Smooth muscle cell (in vitro differentiated cells): ENCODE data around the gene DRGX. TPM values are rescaled to one million over a fixed set of nuclear protein-coding genes. Genes with fewer than 3 reads are reported as not detected.

Source experiments
- DNase-seq: peaks from one replicate; lab custom pipeline; 2025; ENCODE audit not compliant: unreplicated experiment; lab: John Stamatoyannopoulos, UW
- H2AFZ ChIP-seq: fragments of 200-600 bp; sonication (generic); 2 replicates; pipeline ENCODE4 v1.6.0; 2016; ENCODE audit warnings: antibody characterized with exemption, low read depth, mild to moderate bottlenecking
- H3F3A ChIP-seq: fragments of 200-600 bp; sonication (generic); 2 replicates; pipeline ENCODE4 v1.6.0; 2017; ENCODE audit warnings: antibody characterized with exemption, low read depth
- H3K27ac ChIP-seq: fragments of 200-600 bp; sonication (generic); 2 replicates; pipeline ENCODE4 v1.5.1; 2016; ENCODE audit warnings: low read depth, mild to moderate bottlenecking
- H3K27me3 ChIP-seq: fragments of 200-600 bp; sonication (generic); 2 replicates; pipeline ENCODE4 v1.6.1; 2016; ENCODE audit warnings: low read depth, mild to moderate bottlenecking
- H3K36me3 ChIP-seq: fragments of 200-600 bp; sonication (generic); 2 replicates; pipeline ENCODE4 v1.5.1; 2016; ENCODE audit warnings: low read depth
- H3K4me1 ChIP-seq: fragments of 200-600 bp; sonication (generic); 2 replicates; pipeline ENCODE4 v1.5.1; 2016; ENCODE audit warnings: low read depth
- H3K4me2 ChIP-seq: fragments of 200-600 bp; sonication (generic); 2 replicates; pipeline ENCODE4 v1.6.0; 2016; ENCODE audit warnings: mild to moderate bottlenecking
- H3K4me3 ChIP-seq: fragments of 200-600 bp; sonication (generic); 2 replicates; pipeline ENCODE4 v1.5.1; 2016; ENCODE audit warnings: mild to moderate bottlenecking
- H3K79me2 ChIP-seq: fragments of 200-600 bp; sonication (generic); 2 replicates; pipeline ENCODE4 v1.6.0; 2016; ENCODE audit warnings: low read depth, mild to moderate bottlenecking
- H3K9ac ChIP-seq: fragments of 200-600 bp; sonication (generic); 2 replicates; pipeline ENCODE4 v1.6.0; 2016; ENCODE audit warnings: low read depth
- H3K9me3 ChIP-seq: fragments of 200-600 bp; sonication (generic); replicated peaks from 2 replicates; pipeline ENCODE4 v1.5.1; 2016; ENCODE audit warnings: low read depth
- H4K20me1 ChIP-seq: fragments of 200-600 bp; sonication (generic); 2 replicates; pipeline ENCODE4 v1.6.0; 2016; ENCODE audit warnings: low read depth
- CTCF ChIP-seq: fragments of 200-600 bp; sonication (generic); IDR thresholded peaks from 2 replicates; pipeline ENCODE4 v1.5.1; 2017; ENCODE audit warnings: borderline replicate concordance, mild to moderate bottlenecking, antibody characterized with exemption; ENCODE audit not compliant: insufficient read depth, poor library complexity, severe bottlenecking
- WGBS: methylation state at CpG from one replicate; pipeline ENCODE4 v1.1.7; 2016; ENCODE audit warnings: low lambda C conversion rate; 5-methylcytosine and 5-hydroxymethylcytosine counted together
- polyA plus RNA-seq: library from polyadenylated mRNA; unstranded; fragments of >200 nt; fragmentation: Nextera tagmentation; extraction: Ambion mirVana; gene quantifications from 2 replicates; pipeline ENCODE4 v1.2.1, GENCODE V29; 2016
- total RNA-seq: library from RNA; depleted of rRNA; stranded (reverse); fragments of >200 nt; gene quantifications from 2 replicates; pipeline ENCODE4 v1.2.3, GENCODE V29; 2014

The DRGX gene
- total and polyA plus RNA-seq, 2 experiments from 2014 or later: not detected

GRCh38 chr10:49383853-49384252, 12.0 kb downstream of the DRGX start:
- no peak overlapping the region for H3K9ac ChIP-seq
- H3K4me2 ChIP-seq: no peak overlapping the region
- H2AFZ ChIP-seq: no peak overlapping the region
- WGBS: 92% methylated on average over 4 of the region's 4 CpGs
- H3K27me3 ChIP-seq: peaks cover 21% of the 10 kb centered on the region
- no peak overlapping the region for H3K27ac ChIP-seq
- DNase-seq: no peak
- no peaks in the 10 kb centered on the region for H4K20me1 ChIP-seq
- no peak for TF ChIP-seq CTCF
- no peaks in the 10 kb centered on the region for H3K79me2 ChIP-seq
- H3K9me3 ChIP-seq: no peaks in the 10 kb centered on the region
- H3F3A ChIP-seq: no peaks in the 10 kb centered on the region
- no peaks in the 10 kb centered on the region for H3K4me1 ChIP-seq
- H3K4me3 ChIP-seq: no peak overlapping the region
- H3K36me3 ChIP-seq: no peaks in the 10 kb centered on the region

- Histone ChIP-seq H3K9ac (no peak overlapping the region), H3K27me3 (peaks cover 18% of the 10 kb centered on the region), H3K4me1 (no peaks in the 10 kb centered on the region), H2AFZ (no peak overlapping the region), H3F3A (no peaks in the 10 kb centered on the region), H3K9me3 (no peaks in the 10 kb centered on the region), H3K4me3 (no peak overlapping the region), H3K27ac (no peak overlapping the region), H3K4me2 (no peak overlapping the region), H4K20me1 (no peaks in the 10 kb centered on the region), H3K36me3 (no peaks in the 10 kb centered on the region), H3K79me2 (no peaks in the 10 kb centered on the region)
- 93% methylated on average over 5 of the region's 5 CpGs for WGBS
- no peak for TF ChIP-seq CTCF
- no peak for DNase-seq
Measured at GRCh38 chr10:49382826-49383225, 13.1 kb downstream of the DRGX start.

GRCh38 chr10:49382226-49382625, 13.7 kb downstream of the DRGX start:
- Histone ChIP-seq H3K27me3 (peaks cover 23% of the 10 kb centered on the region), H2AFZ (no peak overlapping the region), H3K4me2 (no peak overlapping the region), H3K4me3 (no peak overlapping the region), H3K9ac (no peak overlapping the region), H3F3A (no peaks in the 10 kb centered on the region), H3K36me3 (no peaks in the 10 kb centered on the region), H3K4me1 (no peaks in the 10 kb centered on the region), H3K9me3 (no peaks in the 10 kb centered on the region), H4K20me1 (no peaks in the 10 kb centered on the region), H3K79me2 (no peaks in the 10 kb centered on the region), H3K27ac (no peak overlapping the region)
- WGBS: 89% methylated on average over 3 of the region's 3 CpGs
- TF ChIP-seq CTCF: no peak
- DNase-seq: no peak

GRCh38 chr10:49381111-49381900, 14.6 kb downstream of the DRGX start:
- TF ChIP-seq CTCF: no peak
- Histone ChIP-seq H3K4me3 (no peak overlapping the region), H4K20me1 (no peaks in the 10 kb centered on the region), H3K9ac (no peak overlapping the region), H2AFZ (no peak overlapping the region), H3K9me3 (no peaks in the 10 kb centered on the region), H3F3A (no peaks in the 10 kb centered on the region), H3K79me2 (no peaks in the 10 kb centered on the region), H3K36me3 (no peaks in the 10 kb centered on the region), H3K4me1 (no peaks in the 10 kb centered on the region), H3K27ac (no peak overlapping the region), H3K4me2 (no peak overlapping the region), H3K27me3 (peaks cover 31% of the 10 kb centered on the region)
- WGBS: 83% methylated on average over 14 of the region's 14 CpGs
- no peak for DNase-seq
